VCaP (cell line): Measurements from ENCODE around the gene ATAD3A.
A peak's percentile ranks its signal among the peaks of the same experiment; 100 is the strongest.
"Not testable (repeated sequence)": the region's sequence is repeated elsewhere in the genome, so short reads cannot be mapped to it uniquely, and the experiment has no call there.

ENCODE experiments used
- H3K27ac ChIP-seq: fragments of 450-650 bp; 2 replicates; pipeline ENCODE4 v1.5.1; 2017
- TF ChIP-seq, protein P1 (sequence below): fragments of 450-650 bp; conservative IDR thresholded peaks from 2 replicates; pipeline ENCODE4 v1.5.1; 2017; ENCODE audit warnings: mild to moderate bottlenecking, moderate library complexity

ATAD3A gene

GRCh38 chr1:1511533-1512285, at the start of gene ATAD3A:
Gene ATAD3A (plus strand): TSS chr1:1512162. CDS start chr1:1512269, 107 bp downstream.
- H3K27ac ChIP-seq = peak within 1 kb of the TSS; percentile 95
- TF ChIP-seq, protein P1, sequence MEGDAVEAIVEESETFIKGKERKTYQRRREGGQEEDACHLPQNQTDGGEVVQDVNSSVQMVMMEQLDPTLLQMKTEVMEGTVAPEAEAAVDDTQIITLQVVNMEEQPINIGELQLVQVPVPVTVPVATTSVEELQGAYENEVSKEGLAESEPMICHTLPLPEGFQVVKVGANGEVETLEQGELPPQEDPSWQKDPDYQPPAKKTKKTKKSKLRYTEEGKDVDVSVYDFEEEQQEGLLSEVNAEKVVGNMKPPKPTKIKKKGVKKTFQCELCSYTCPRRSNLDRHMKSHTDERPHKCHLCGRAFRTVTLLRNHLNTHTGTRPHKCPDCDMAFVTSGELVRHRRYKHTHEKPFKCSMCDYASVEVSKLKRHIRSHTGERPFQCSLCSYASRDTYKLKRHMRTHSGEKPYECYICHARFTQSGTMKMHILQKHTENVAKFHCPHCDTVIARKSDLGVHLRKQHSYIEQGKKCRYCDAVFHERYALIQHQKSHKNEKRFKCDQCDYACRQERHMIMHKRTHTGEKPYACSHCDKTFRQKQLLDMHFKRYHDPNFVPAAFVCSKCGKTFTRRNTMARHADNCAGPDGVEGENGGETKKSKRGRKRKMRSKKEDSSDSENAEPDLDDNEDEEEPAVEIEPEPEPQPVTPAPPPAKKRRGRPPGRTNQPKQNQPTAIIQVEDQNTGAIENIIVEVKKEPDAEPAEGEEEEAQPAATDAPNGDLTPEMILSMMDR = no peak

DNA sequence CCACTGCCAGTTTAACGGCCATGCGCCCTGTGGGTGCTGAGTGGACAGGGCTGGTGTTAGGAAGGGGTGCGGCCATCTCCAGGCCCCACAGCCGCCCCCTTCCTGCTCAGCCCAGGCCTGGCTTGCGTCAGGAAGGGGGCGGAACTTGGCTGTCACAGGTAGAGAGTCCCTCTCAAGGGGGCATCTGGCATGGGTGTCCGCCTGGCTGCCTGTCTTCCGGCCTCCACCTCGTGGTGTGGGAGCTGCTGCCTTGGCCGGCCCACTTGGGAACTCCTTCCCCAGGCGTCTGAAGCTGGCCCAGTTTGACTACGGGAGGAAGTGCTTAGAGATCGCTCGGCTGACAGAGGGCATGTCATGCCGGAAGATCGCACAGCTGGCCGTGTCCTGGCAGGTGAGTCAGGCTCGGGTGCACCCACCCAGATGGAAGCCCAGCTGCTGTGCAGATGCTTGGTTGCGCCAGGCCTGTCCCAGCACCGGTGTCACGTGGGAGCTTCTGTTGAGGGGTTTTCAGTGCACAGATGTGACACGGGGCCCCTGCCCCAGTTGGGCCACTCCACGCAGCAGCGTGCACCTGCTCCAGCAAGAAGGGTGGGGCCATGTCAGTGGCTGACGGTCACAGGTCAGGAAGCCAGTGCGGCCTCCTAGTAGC, 49.5 kb upstream of the ATAD3A start:
- no peak overlapping the region for H3K27ac ChIP-seq
- TF ChIP-seq, protein P1 = no peak

DNA sequence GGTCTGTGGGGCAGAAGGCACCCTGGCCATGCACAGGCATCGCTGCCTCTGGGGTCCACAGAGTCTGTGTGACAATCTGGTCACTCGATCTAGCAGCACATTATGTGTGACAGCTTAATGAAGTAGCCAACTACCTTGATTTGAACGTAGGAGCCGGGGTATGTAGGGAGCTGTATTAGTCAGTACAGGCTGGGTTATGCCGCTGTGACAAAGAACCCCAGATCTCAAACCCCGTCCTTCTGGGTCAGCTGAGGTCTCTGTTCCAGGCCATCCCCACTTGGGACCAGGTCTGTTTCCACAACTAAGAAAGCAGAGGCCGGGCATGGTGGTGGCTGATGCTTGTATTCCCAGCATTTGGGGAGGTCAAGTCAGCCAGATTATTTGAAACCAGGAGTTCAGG, 48.6 kb upstream of the ATAD3A start:
- no peak overlapping the region for H3K27ac ChIP-seq
- TF ChIP-seq, protein P1 = no peak

DNA sequence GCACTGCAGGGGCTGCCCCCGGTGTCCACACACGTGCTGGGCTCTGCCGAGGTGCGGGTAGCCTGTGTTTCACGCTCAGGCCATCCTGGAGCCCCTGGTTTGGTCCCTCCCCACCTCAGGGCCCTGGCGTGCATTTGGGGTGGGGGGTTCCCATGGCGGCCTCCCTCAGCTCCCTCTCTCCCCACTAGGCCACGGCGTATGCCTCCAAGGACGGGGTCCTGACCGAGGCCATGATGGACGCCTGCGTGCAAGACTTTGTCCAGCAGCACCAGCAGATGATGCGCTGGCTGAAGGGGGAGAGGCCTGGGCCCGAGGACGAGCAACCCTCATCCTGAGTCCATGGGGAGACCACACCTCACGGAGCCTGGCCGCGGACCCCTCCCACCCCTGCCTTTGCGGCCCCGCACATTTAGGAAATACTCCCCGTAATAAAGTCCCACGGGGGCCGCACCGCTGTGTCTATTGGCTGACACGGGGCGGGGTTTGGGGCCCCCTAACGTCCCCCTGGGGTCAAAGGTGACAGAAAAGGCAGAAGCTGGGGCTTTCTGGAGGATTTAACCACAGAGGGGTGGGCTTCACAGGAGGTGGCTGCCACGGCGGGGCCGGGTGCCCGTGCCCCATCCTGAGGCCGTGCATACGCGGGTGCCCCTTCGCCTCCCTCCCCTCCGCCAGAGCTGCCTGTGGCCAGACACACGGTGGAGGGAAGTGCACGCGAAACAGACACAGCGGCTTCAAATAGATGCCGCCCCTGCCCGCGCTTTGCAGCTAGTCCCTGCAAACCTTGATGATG, 43.6 kb upstream of the ATAD3A start:
- H3K27ac ChIP-seq = not testable (repeated sequence)

- peak overlapping the region; percentile 89 for H3K27ac ChIP-seq
- TF ChIP-seq, protein P1 = no peak
Measured at GRCh38 chr1:1470626-1471388, 41.2 kb upstream of the ATAD3A start.

GRCh38 chr1:1471389-1472052, 40.4 kb upstream of the ATAD3A start, which contains the start of gene ATAD3B:
Gene ATAD3B (plus strand): TSS chr1:1471765. CDS start chr1:1471885, 120 bp downstream.
- TF ChIP-seq, protein P1 = no peak
- peak within 1 kb of the TSS; percentile 89 for H3K27ac ChIP-seq

DNA sequence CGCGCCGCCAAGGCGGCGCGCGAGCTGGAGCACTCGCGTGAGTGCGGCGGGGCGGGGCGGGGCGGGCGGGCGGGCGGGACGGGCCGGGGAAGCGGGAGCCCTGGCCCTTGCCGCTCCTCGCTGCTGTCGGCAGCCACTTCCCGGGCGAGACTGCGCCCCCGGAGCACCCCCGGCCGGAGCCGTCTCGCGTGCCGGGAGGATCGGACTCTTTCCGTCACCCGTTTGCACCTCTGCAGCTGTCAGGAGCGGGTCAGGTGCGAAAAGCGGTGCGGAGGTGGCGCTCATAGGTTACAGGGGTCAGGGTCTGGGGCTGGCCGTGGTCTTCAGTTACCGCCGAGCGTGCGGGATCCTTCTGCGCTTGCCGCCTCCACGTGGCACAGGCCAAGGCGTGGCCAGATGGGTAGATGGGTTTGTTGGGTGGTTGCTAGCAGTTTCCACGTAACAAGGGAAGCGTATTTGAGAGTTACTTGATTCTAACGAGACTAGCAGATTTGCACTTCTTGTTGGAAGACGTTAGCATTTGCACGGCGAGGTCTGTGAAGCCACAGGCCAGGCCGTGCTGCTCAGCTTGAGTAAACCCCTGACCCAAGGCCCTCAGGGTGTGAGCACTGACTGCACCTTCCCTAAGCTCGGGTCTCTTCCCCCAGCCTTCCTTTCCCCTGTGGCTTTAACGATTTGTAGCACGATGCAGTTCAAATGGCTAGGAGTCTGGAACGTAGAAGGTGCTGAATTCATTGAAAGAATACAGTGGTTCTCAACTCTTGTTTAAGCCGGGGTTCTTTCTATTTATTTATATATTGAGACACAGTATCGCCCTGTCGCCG, 39.7 kb upstream of the ATAD3A start:
- peak overlapping the region; percentile 89 for H3K27ac ChIP-seq

DNA sequence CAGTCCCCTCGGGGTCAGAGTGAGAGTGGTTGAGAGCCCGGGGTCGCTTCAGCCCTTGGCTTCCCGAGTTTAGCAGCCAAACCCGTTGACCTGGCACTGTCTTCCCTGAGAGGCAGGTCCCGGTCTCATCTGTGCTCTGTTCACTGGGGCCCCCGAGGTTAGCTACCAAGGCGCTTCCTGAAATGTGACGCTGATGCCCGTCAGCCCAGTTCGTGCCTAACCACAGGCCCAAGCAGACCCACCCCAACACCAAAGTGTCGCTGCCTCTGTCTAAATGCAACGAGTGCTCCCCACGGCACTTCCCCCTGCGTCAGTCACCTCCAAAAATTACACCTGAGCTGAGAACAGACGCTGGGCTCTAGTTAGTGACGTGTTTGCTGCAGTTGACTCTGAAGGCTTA, 36.0 kb upstream of the ATAD3A start:
- not testable (repeated sequence) for H3K27ac ChIP-seq
